ENCODE results near the gene EIF3B. TPM values are rescaled to one million over a fixed set of nuclear protein-coding genes. Genes with fewer than 3 reads are reported as not detected.

The EIF3B gene
- total RNA-seq (2022; extraction: Qiagen RNA extraction; ENCODE audit: low read depth): 223 to 278 TPM (median 232 TPM) in 5 replicates

DNA sequence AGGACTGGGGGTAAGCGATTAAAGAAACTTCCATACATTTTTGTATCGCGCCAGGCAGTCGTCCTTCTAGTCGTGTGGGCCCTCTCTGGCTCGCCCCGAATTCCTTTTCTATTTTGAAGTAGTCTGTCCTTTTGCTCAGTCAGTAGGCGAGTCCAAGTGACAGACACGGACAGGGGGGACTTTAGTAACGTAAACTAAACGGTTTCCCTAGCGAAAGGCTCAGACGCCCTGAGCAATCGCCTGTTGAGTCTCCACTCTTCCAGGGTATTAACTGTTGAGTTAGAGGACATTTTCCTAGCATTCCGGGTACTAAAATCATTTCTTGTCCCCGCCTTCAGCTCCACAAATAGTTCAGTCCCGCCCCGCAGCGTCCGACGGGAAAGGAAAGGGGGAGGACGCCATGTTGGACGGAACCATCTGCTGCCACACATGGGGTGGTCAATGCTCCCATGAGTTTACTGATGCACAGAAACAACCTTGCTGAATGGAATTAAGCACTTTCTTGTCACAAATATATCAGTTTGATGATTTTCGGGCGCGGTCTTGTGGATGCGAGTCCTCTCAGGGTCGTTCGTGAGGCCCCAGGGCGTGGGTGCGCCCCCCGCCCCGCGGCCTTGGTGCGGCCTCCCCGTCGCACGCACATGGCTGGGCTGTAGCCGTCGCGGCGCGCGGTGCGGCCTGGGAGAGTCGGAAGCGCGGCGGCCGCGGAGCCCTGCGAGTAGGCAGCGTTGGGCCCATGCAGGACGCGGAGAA, at the start of gene EIF3B:
Gene EIF3B (plus strand): TSS at position 642 of the 753 bp plus-strand sequence. CDS start 95 bp downstream, at position 737.

DNA sequence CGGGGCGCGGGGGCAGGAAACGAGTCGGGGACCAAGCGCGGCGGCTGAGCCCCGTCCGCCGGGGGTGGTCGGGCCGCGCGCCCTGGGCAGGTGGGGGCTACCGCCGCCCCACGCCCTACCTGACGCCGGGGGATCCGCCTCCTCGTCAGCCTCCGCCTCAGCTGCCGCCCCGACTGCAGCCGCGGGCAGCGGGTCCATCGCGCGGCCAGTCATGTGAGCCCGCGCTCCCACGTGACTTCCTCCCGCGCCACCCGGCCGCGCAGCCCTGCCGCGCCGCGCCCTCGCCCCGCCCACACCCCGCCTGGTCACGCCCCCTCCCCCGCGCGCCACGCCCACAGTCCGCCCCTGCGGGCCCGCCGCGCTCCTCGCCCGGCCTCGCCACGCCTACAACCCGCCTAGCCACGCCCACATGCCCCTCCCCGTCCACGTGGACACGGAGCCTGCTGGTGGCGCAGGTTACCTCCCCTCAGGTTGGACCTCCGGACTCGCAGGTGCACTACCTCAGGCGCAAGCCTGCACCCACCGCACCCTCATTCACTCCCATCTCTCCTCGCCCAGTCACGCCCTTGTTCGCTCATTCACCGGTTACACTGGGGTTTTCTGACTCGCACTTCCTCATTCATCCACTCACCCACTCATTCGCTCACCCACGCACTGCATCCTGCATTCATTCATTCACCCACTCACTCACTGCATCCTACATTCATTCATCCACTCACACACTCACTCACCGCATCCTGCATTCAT, 40.2 kb upstream of the EIF3B start, which contains the start of gene SNX8:
Gene SNX8 (minus strand): TSS at position 233 of the 747 bp plus-strand sequence. CDS start 20 bp downstream, at position 213.

DNA sequence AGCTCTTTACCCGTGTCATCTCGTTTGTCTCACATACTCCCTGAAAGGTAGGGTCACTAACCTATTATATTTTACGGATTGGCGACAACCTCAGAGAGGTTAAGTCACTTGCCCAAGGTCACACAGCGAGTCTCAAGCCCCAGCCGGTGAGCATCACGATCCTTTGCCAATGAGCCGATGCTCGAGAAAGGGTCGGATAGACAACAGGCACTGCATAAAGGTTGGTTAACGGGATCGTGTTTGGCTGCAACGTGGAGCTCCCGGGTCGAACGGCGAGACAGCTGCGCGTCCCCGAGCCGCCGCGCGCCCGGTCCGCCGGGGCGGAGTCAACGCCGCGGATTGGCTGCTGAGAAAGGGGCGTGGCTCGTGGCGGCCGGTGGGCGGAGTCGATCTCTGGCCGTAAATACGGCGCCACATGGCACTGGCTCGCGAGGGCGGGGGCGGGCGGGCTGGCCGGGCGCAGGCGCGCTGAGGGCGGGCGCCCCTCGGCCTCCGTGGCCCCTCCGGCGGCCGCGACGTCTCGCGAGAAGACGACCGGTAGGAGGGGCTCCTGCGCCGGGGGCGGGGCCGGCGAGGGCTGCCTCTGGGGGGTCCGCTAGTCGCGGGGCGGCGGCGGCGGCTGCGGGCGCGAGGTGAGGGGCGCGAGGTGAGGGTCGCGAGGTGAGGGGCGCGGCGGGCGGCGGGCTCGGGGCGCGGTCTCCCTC, 48.5 kb downstream of the EIF3B start, which contains the start of gene CHST12:
Gene CHST12 (plus strand): TSS at position 598 of the 704 bp plus-strand sequence. CDS start 29,029 bp downstream, outside the sequence.

Other genes with a start within 250 kb of the EIF3B start
- 12.8 to 28.0 TPM (median 22.7 TPM) in 5 replicates for gene MAD1L1, start 121.9 kb upstream of the EIF3B start, total RNA-seq (2022; extraction: Qiagen RNA extraction; ENCODE audit: low read depth)
- gene MRM2, start 112.6 kb upstream of the EIF3B start, total RNA-seq (2022; extraction: Qiagen RNA extraction; ENCODE audit: low read depth): 50.5 to 58.6 TPM (median 54.4 TPM) in 5 replicates
- gene NUDT1, start 112.6 kb upstream of the EIF3B start, total RNA-seq (2022; extraction: Qiagen RNA extraction; ENCODE audit: low read depth): 88.3 to 105 TPM (median 95.4 TPM) in 5 replicates
- 38.1 to 69.3 TPM (median 65.8 TPM) in 5 replicates for gene SNX8, start 40.4 kb upstream of the EIF3B start, total RNA-seq (2022; extraction: Qiagen RNA extraction; ENCODE audit: low read depth)
- 6.5 to 13.8 TPM (median 12.2 TPM) in 5 replicates for gene CHST12, start 48.8 kb downstream of the EIF3B start, total RNA-seq (2022; extraction: Qiagen RNA extraction; ENCODE audit: low read depth)
- gene GRIFIN, start 121.6 kb downstream of the EIF3B start, total RNA-seq (2022; extraction: Qiagen RNA extraction; ENCODE audit: low read depth): not detected in 5 replicates
- 9.5 to 16.1 TPM (median 12.7 TPM) in 5 replicates for gene LFNG, start 164.9 kb downstream of the EIF3B start, total RNA-seq (2022; extraction: Qiagen RNA extraction; ENCODE audit: low read depth)
- gene BRAT1, start 200.7 kb downstream of the EIF3B start, total RNA-seq (2022; extraction: Qiagen RNA extraction; ENCODE audit: low read depth): 24.8 to 39.5 TPM (median 34.7 TPM) in 5 replicates
- gene IQCE, start 204.2 kb downstream of the EIF3B start, total RNA-seq (2022; extraction: Qiagen RNA extraction; ENCODE audit: low read depth): 10.1 to 15.8 TPM (median 12.7 TPM) in 5 replicates